Measurements from ENCODE around the gene SDCBP2. TPM values are rescaled to one million over a fixed set of nuclear protein-coding genes. Genes with fewer than 3 reads are reported as not detected.

The SDCBP2 gene
- total RNA-seq, 1 donor from 2014 or later = 2.4 TPM

- H3K27ac Mint-ChIP-seq (ENCODE audit: unreplicated experiment) = no peak overlapping the region
- DNase-seq (ENCODE audit: low read depth, low spot score) = no peak
- H3K36me3 Mint-ChIP-seq (ENCODE audit: low read depth) = no peaks in the 10 kb centered on the region
- TF ChIP-seq CTCF (conservative IDR thresholded peaks at IDR 0.05) = no peak
- peaks cover 18% of the 10 kb centered on the region for H3K27me3 Mint-ChIP-seq (ENCODE audit: low read depth)
- H3K4me1 Mint-ChIP-seq = peaks cover 16% of the 10 kb centered on the region
- H3K4me3 Mint-ChIP-seq = peak overlapping the region; percentile 58
- H3K9me3 Mint-ChIP-seq = peaks cover 2% of the 10 kb centered on the region
Observed at GRCh38 chr20:1263853-1264252, 65.1 kb downstream of the SDCBP2 start.

Other genes starting within 250 kb of the SDCBP2 start
- gene PSMF1, start 210.5 kb downstream of the SDCBP2 start, total RNA-seq = 107 and 114 TPM in 2 replicates
- 2.7 and 3.3 TPM in 2 replicates for gene TMEM74B, start 144.2 kb downstream of the SDCBP2 start, total RNA-seq
- gene C20orf202, start 125.7 kb downstream of the SDCBP2 start, total RNA-seq = 0.18 and 0.23 TPM in 2 replicates
- gene RAD21L1, start 103.1 kb downstream of the SDCBP2 start, total RNA-seq = not detected in 2 replicates
- gene SNPH, start 62.8 kb downstream of the SDCBP2 start, total RNA-seq = 3.0 and 3.3 TPM in 2 replicates
- 176 and 185 TPM in 2 replicates for gene FKBP1A, start 63.9 kb upstream of the SDCBP2 start, total RNA-seq
- gene NSFL1C, start 137.7 kb upstream of the SDCBP2 start, total RNA-seq = 93.9 and 97.7 TPM in 2 replicates
- not detected in 2 replicates for gene SIRPB2, start 162.3 kb upstream of the SDCBP2 start, total RNA-seq
- gene SIRPD, start 228.6 kb upstream of the SDCBP2 start, total RNA-seq = not detected in 2 replicates